NB4 (cell line): ENCODE results near the gene TECPR1.

Experiments
- DNase-seq: peaks from one replicate; pipeline ENCODE4 v3.0.0; 2010; ENCODE audit warnings: low read depth
- H3K4me3 ChIP-seq: one replicate; pipeline ENCODE4 v1.5.1; 2011; ENCODE audit warnings: mild to moderate bottlenecking, low read depth, low read length, moderate library complexity
- MYC ChIP-seq: IDR thresholded peaks from 2 replicates; pipeline ENCODE4 v1.6.1; 2011; ENCODE audit warnings: low read depth, low read length
- POLR2A ChIP-seq: IDR thresholded peaks from 2 replicates; pipeline ENCODE4 v1.6.1; 2011; ENCODE audit warnings: mild to moderate bottlenecking; ENCODE audit not compliant: insufficient read length; ENCODE audit errors: extremely low read depth
- TF ChIP-seq, protein P1 (sequence below): IDR thresholded peaks from 2 replicates; pipeline ENCODE4 v1.6.1; 2011; ENCODE audit warnings: low read depth, low read length
- TF ChIP-seq, protein P2 (sequence below): IDR thresholded peaks from one replicate; pipeline ENCODE4 v1.5.1; 2012; ENCODE audit warnings: low read depth, low read length

The TECPR1 gene

DNA sequence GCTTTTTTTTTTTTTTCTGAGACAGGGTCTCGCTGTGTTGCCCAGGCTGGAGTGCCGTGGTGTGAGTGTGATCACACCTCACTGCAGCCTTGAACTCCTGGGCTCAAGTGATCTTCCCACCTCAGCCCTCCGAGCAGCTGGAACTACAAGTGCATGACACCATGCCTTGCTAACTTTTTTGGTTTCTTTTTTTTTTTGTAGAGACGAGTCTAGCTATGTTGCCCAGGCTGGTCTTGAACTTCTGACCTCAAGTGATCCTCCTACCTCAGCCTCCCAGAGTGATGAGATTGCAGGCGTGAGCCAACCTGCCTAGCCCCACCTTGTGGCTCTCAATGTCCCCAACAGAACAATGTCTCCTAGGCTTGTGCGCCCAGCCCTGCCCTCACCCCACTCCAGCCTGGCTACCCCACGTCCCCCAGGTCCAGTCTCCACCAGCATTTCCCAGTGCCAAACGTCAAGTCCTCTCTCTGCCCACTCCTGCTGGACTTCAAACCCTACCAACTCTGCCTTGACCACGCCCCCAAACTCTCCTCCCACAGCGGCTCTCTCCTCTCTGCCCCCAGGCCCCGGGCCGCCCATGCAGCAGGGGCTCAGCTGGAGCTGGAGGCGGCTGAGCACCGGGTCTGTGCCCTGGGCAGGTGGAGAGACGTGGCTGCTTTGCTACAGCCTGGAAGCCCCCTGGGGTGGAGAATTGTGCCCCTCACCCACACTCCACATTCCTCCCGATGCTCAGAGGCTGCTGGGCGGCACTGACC, 21.9 kb downstream of the TECPR1 start:
- no peak overlapping the region for H3K4me3 ChIP-seq
- TF ChIP-seq, protein P1, sequence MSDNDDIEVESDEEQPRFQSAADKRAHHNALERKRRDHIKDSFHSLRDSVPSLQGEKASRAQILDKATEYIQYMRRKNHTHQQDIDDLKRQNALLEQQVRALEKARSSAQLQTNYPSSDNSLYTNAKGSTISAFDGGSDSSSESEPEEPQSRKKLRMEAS, result no peak
- TF ChIP-seq POLR2A (no peak), MYC (no peak)
- TF ChIP-seq, protein P2, sequence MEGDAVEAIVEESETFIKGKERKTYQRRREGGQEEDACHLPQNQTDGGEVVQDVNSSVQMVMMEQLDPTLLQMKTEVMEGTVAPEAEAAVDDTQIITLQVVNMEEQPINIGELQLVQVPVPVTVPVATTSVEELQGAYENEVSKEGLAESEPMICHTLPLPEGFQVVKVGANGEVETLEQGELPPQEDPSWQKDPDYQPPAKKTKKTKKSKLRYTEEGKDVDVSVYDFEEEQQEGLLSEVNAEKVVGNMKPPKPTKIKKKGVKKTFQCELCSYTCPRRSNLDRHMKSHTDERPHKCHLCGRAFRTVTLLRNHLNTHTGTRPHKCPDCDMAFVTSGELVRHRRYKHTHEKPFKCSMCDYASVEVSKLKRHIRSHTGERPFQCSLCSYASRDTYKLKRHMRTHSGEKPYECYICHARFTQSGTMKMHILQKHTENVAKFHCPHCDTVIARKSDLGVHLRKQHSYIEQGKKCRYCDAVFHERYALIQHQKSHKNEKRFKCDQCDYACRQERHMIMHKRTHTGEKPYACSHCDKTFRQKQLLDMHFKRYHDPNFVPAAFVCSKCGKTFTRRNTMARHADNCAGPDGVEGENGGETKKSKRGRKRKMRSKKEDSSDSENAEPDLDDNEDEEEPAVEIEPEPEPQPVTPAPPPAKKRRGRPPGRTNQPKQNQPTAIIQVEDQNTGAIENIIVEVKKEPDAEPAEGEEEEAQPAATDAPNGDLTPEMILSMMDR, result no peak
- DNase-seq, result no peak

GRCh38 chr7:98229441-98229840, 22.6 kb downstream of the TECPR1 start:
- TF ChIP-seq MYC (no peak), POLR2A (no peak)
- TF ChIP-seq, protein P1, result no peak
- TF ChIP-seq, protein P2, result no peak
- no peak overlapping the region for H3K4me3 ChIP-seq
- no peak for DNase-seq

- H3K4me3 ChIP-seq, result no peak overlapping the region
- DNase-seq, result no peak
- TF ChIP-seq MYC (no peak), POLR2A (no peak)
- TF ChIP-seq, protein P1, result no peak
- TF ChIP-seq, protein P2, result no peak
Measured at GRCh38 chr7:98228801-98229200, 23.2 kb downstream of the TECPR1 start.

- TF ChIP-seq, protein P2, result no peak
- TF ChIP-seq, protein P1, result no peak
- TF ChIP-seq POLR2A (no peak), MYC (no peak)
- H3K4me3 ChIP-seq, result no peak overlapping the region
- no peak for DNase-seq
Measured at GRCh38 chr7:98227939-98228338, 24.1 kb downstream of the TECPR1 start.

- TF ChIP-seq, protein P1, result no peak
- TF ChIP-seq MYC (no peak), POLR2A (no peak)
- TF ChIP-seq, protein P2, result no peak
- no peak for DNase-seq
Measured at GRCh38 chr7:98225913-98226614, 26.0 kb downstream of the TECPR1 start.

More at GRCh38 chr7:98225913-98226614, 26.0 kb downstream of the TECPR1 start:
- no peak overlapping the region for H3K4me3 ChIP-seq
